Activated CD8-positive, alpha-beta memory T cell treated with anti-CD3 and anti-CD28 coated beads, Interleukin-2, amount 10 ng/mL, durations not matched to agents 7 days and 5 days (primary cell): Measurements from ENCODE around the gene IL17D. TPM values are rescaled to one million over a fixed set of nuclear protein-coding genes. Genes with fewer than 3 reads are reported as not detected.

Experiments
- ATAC-seq: fragments of 150-1000 bp; cut with Tn5 transposase; one replicate; pipeline ENCODE4 v1.10.0; 2021; ENCODE audit warnings: moderate library complexity
- CTCF ChIA-PET: fragments of 350-600 bp; sonication (Branson Sonifier 250); formaldehyde crosslinking; loops from one replicate; lab custom pipeline; 2021; ENCODE audit warnings: antibody characterized with exemption; lab: Charles Lee
- DNase-seq: peaks from one replicate; pipeline ENCODE4 v3.0.0-alpha.2; 2020
- H3K27ac Mint-ChIP-seq: one replicate; pipeline ENCODE4 v1.8.0; 2021; ENCODE audit warnings: mild to moderate bottlenecking, mixed read lengths
- H3K27me3 Mint-ChIP-seq: one replicate; pipeline ENCODE4 v1.8.0; 2021; ENCODE audit warnings: mixed read lengths
- H3K36me3 Mint-ChIP-seq: one replicate; pipeline ENCODE4 v1.8.0; 2021; ENCODE audit warnings: mild to moderate bottlenecking, mixed read lengths
- H3K4me1 Mint-ChIP-seq: one replicate; pipeline ENCODE4 v1.8.0; 2021; ENCODE audit warnings: mixed read lengths
- H3K4me3 Mint-ChIP-seq: one replicate; pipeline ENCODE4 v1.8.0; 2021; ENCODE audit warnings: mild to moderate bottlenecking, moderate library complexity, mixed read lengths
- H3K9me3 Mint-ChIP-seq: one replicate; pipeline ENCODE4 v1.8.0; 2022; ENCODE audit warnings: low read depth, mixed read lengths
- total RNA-seq, 2 experiments: library from RNA; stranded (reverse); gene quantifications; one replicate each; pipeline ENCODE4 v1.2.3, GENCODE V29; 2021

Gene IL17D
- total RNA-seq, 2 experiments from 2014 or later, result 0.15 to 0.37 TPM

GRCh38 chr13:20702530-20702914, 977 bp upstream of the IL17D start:
- peaks cover 30% of the 10 kb centered on the region for H3K27me3 Mint-ChIP-seq
- ATAC-seq (no peak), DNase-seq (no peak)
- peak overlapping the region; percentile 80 for H3K4me3 Mint-ChIP-seq
- H3K9me3 Mint-ChIP-seq, result no peaks in the 10 kb centered on the region
- H3K36me3 Mint-ChIP-seq, result no peaks in the 10 kb centered on the region
- H3K27ac Mint-ChIP-seq, result peak overlapping the region; percentile 56
- CTCF ChIA-PET, result interaction anchor here (0.6 to 2.5 kb wide), 6 partner anchors 9 to 206 kb away, joined by 3 to 7 read pairs (median 6); no protein-coding TSS in a partner anchor
- peaks cover 11% of the 10 kb centered on the region for H3K4me1 Mint-ChIP-seq

DNA sequence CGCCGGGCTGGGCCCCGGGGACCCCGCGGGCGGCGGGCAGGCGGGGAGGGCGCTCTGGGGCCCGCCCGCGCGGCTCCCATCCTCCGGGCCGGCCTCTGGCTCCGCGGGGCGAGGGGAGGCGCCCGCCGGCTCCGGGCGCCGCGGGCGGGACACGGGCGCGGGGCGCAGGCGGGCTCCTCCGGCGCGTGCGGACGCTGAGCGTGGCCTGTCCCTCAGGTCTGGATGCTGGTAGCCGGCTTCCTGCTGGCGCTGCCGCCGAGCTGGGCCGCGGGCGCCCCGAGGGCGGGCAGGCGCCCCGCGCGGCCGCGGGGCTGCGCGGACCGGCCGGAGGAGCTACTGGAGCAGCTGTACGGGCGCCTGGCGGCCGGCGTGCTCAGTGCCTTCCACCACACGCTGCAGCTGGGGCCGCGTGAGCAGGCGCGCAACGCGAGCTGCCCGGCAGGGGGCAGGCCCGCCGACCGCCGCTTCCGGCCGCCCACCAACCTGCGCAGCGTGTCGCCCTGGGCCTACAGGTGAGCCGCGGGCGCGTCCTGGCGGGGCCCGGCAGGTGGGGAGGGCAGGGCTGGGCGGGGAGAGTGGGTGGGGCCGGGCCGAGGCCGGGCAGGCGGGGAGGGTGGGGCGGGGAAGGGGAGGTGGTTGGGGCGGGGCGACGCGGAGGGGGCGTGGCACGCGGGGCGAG, 420 bp downstream of the IL17D start:
- Mint-ChIP-seq H3K4me3 (peak overlapping the region; percentile 60), H3K36me3 (no peaks in the 10 kb centered on the region), H3K27me3 (peaks cover 28% of the 10 kb centered on the region), H3K9me3 (no peaks in the 10 kb centered on the region), H3K27ac (no peak overlapping the region), H3K4me1 (peaks cover 11% of the 10 kb centered on the region)
- DNase-seq, result peak; percentile 81
- peak; percentile 91 for ATAC-seq
- CTCF ChIA-PET, result interaction anchor here (0.5 to 2.5 kb wide), 11 partner anchors 8 to 639 kb away, joined by 3 to 6 read pairs (median 4); no protein-coding TSS in a partner anchor

- Mint-ChIP-seq H3K4me3 (peak overlapping the region; percentile 60), H3K36me3 (no peaks in the 10 kb centered on the region), H3K27ac (no peak overlapping the region), H3K4me1 (peaks cover 11% of the 10 kb centered on the region), H3K27me3 (peaks cover 26% of the 10 kb centered on the region), H3K9me3 (no peaks in the 10 kb centered on the region)
- DNase-seq, result no peak
- CTCF ChIA-PET, result interaction anchor here (0.7 to 1.5 kb wide), 7 partner anchors 17 to 507 kb away, joined by 3 to 6 read pairs (median 4); no protein-coding TSS in a partner anchor
- ATAC-seq, result peak; percentile 2
Observed at GRCh38 chr13:20704459-20705069, 1.1 kb downstream of the IL17D start.

- no peak overlapping the region for H3K4me3 Mint-ChIP-seq
- CTCF ChIA-PET, result interaction anchor here (0.7 to 1.2 kb wide), 2 partner anchors 109 to 526 kb away, joined by 3 to 4 read pairs; no protein-coding TSS in a partner anchor
Observed at GRCh38 chr13:20706661-20707060, 3.2 kb downstream of the IL17D start.

DNA sequence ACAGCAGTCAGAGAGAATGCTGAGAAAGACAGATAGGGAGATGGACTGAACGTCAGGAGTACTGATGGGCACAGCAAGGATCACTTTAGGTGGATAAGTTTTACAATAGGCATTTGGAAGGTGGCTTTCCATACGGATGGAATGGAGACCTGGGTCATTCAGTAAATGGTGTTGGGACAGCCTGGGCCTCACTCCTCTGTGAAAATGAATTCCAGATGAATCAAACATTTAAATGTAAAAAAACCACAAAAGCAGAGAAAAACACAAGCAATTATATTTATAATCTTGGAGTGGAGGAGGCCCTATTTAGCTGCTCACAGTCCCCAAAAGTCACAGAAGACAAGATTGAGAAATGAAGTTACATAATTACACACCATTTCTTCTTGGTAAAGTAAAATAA, 4.7 kb downstream of the IL17D start:
- ATAC-seq (no peak), DNase-seq (no peak)
- CTCF ChIA-PET, result interaction anchor here (0.7 to 3.3 kb wide), 2 partner anchors 218 to 446 kb away, joined by 4 to 19 read pairs; no protein-coding TSS in a partner anchor
- Mint-ChIP-seq H3K4me1 (peaks cover 6% of the 10 kb centered on the region), H3K9me3 (no peaks in the 10 kb centered on the region), H3K4me3 (no peak overlapping the region), H3K27me3 (peaks cover 8% of the 10 kb centered on the region), H3K27ac (no peak overlapping the region), H3K36me3 (no peaks in the 10 kb centered on the region)

More at GRCh38 chr13:20706661-20707060, 3.2 kb downstream of the IL17D start:
- Mint-ChIP-seq H3K27ac (no peak overlapping the region), H3K9me3 (no peaks in the 10 kb centered on the region), H3K4me1 (peaks cover 11% of the 10 kb centered on the region), H3K27me3 (peaks cover 10% of the 10 kb centered on the region), H3K36me3 (no peaks in the 10 kb centered on the region)
- DNase-seq (no peak), ATAC-seq (no peak)

DNA sequence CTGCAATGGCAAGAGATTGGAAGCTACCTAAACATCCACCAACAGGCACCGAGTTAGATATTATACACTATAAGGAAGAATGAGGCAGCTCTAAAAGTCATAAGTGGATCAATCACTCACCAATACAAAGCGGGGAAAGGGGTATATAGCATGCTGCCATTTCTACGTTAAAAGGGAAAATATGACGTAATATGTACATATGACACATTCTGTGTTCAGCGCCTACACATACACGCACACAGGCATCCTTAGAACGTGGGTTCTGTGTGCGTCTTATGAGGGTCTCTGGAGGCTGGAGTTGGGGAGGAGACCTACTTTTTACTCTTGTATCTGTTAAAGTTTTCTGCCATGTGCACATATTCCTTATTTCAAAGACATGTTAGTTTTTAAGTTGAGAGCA, 5.9 kb downstream of the IL17D start:
- Mint-ChIP-seq H3K27me3 (peaks cover 19% of the 10 kb centered on the region), H3K4me3 (no peak overlapping the region), H3K27ac (no peak overlapping the region), H3K4me1 (peaks cover 7% of the 10 kb centered on the region), H3K36me3 (no peaks in the 10 kb centered on the region), H3K9me3 (no peaks in the 10 kb centered on the region)
- DNase-seq (no peak), ATAC-seq (no peak)
- CTCF ChIA-PET, result interaction anchor here (0.7 to 3.3 kb wide), 4 partner anchors 14 to 216 kb away, joined by 3 to 19 read pairs (median 4); no protein-coding TSS in a partner anchor

DNA sequence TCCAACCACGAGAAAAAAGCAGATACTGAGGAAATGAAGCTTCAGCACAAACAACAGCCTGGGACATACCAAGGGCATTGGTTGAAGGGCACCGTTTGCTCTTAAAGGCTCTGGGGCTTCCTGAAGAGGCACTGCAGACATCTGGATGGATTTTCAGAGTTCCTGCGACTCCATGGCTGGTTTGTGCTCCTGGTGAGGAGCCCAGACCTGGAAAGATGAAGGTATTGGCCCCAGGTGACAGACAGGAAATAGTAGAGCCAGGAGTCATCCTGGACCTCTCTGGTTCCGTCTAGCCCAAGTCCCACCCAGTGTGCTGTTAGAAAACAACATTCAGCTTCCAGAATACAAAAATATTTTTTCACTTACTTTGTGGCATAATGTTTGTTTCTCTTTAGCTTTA, 6.3 kb downstream of the IL17D start:
- Mint-ChIP-seq H3K9me3 (no peaks in the 10 kb centered on the region), H3K36me3 (no peaks in the 10 kb centered on the region), H3K27ac (no peak overlapping the region), H3K4me1 (peaks cover 7% of the 10 kb centered on the region), H3K27me3 (peaks cover 22% of the 10 kb centered on the region), H3K4me3 (no peak overlapping the region)
- CTCF ChIA-PET, result interaction anchor here (0.7 to 3.3 kb wide), 7 partner anchors 13 to 217 kb away, joined by 3 to 19 read pairs (median 3); no protein-coding TSS in a partner anchor
- DNase-seq, result no peak
- no peak for ATAC-seq

DNA sequence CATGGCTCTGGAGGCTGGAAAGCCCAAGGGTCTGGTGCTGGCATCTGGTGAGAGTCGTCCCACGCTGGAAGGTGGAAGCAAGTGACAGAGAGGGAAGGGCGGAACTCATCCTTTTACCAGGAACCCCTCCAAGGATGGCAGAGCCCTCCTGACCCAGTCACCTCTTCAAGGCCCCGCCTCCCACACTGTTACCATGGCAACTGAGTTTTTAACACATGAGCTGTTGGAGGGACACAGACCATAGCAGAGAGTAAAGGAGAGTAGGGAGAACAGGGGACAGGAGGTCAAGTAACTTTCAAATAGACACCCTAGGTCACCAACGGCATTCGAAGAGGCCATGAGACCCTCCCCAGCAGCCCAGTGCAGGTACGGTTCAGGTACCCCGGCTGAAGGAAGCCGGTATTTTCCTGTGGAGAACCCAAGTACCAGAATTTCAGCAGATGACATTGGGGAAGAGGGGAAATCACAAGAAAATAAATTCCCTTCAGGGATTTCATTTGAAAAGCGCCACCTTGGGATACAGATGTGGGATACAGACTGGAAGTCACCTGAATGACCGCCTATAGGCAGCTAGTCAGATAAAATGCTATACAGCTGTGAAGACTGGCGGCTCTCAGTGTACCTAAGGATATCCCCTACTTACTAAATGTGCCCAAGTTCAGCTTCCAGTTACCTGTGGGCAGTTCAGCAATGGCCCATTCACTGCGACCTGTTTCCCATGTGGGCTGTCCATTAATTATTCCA, 8.0 kb downstream of the IL17D start:
- H3K4me3 Mint-ChIP-seq, result no peak overlapping the region
- peaks cover 7% of the 10 kb centered on the region for H3K4me1 Mint-ChIP-seq
- DNase-seq (no peak), ATAC-seq (no peak)
- CTCF ChIA-PET, result interaction anchor here (0.6 to 2.0 kb wide), 12 partner anchors 9 to 514 kb away, joined by 3 to 9 read pairs (median 3); partner anchors contain the start of genes EEF1AKMT1, IL17D and XPO4
- peaks cover 21% of the 10 kb centered on the region for H3K27me3 Mint-ChIP-seq
- H3K36me3 Mint-ChIP-seq, result no peaks in the 10 kb centered on the region
- no peaks in the 10 kb centered on the region for H3K9me3 Mint-ChIP-seq
- no peak overlapping the region for H3K27ac Mint-ChIP-seq

- CTCF ChIA-PET, result interaction anchor here (0.7 to 1.7 kb wide), 5 partner anchors 10 to 116 kb away, joined by 3 to 9 read pairs (median 3); no protein-coding TSS in a partner anchor
- Mint-ChIP-seq H3K36me3 (no peaks in the 10 kb centered on the region), H3K9me3 (no peaks in the 10 kb centered on the region), H3K27me3 (peaks cover 21% of the 10 kb centered on the region), H3K4me1 (peaks cover 7% of the 10 kb centered on the region), H3K27ac (no peak overlapping the region), H3K4me3 (no peak overlapping the region)
- DNase-seq (no peak), ATAC-seq (no peak)
Observed at GRCh38 chr13:20713014-20713376, 9.5 kb downstream of the IL17D start.

GRCh38 chr13:20713751-20714150, 10.3 kb downstream of the IL17D start:
- DNase-seq (no peak), ATAC-seq (no peak)
- no peak overlapping the region for H3K27ac Mint-ChIP-seq

DNA sequence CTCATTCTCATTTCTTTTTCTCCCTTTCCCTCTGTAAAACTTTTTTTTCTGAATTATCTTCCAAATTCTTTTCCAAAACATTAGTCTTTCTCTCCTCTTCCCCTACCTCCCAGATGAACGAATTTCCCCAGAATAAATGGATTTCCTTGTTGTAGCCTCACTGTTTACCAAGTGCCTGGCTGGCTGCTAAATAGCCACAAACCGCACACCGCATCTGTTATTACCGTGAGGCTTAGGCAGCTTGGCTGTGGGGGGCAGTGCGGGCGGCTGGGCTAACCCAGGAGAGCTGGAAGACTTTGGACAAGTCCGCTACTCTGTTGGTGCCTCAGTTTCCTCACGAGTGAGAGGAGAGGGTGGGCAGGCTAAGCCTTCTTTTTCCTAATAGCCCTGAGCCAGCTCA, 10.7 kb downstream of the IL17D start:
- H3K36me3 Mint-ChIP-seq, result no peaks in the 10 kb centered on the region
- H3K27ac Mint-ChIP-seq, result no peak overlapping the region
- no peaks in the 10 kb centered on the region for H3K9me3 Mint-ChIP-seq
- CTCF ChIA-PET, result interaction anchor here (0.9 to 2.1 kb wide), 3 partner anchors 9 to 211 kb away, joined by 3 to 12 read pairs (median 9); no protein-coding TSS in a partner anchor
- no peak overlapping the region for H3K4me3 Mint-ChIP-seq
- H3K4me1 Mint-ChIP-seq, result peaks cover 7% of the 10 kb centered on the region
- DNase-seq (no peak), ATAC-seq (no peak)
- H3K27me3 Mint-ChIP-seq, result peaks cover 21% of the 10 kb centered on the region

More at GRCh38 chr13:20713751-20714150, 10.3 kb downstream of the IL17D start:
- Mint-ChIP-seq H3K27me3 (peaks cover 21% of the 10 kb centered on the region), H3K4me1 (peaks cover 7% of the 10 kb centered on the region), H3K9me3 (no peaks in the 10 kb centered on the region), H3K36me3 (no peaks in the 10 kb centered on the region), H3K4me3 (no peak overlapping the region)
- CTCF ChIA-PET, result interaction anchor here (0.7 to 2.1 kb wide), 6 partner anchors 10 to 211 kb away, joined by 3 to 12 read pairs (median 4); no protein-coding TSS in a partner anchor

- CTCF ChIA-PET, result interaction anchor here (0.9 to 2.1 kb wide), 3 partner anchors 9 to 210 kb away, joined by 3 to 12 read pairs (median 4); no protein-coding TSS in a partner anchor
- ATAC-seq (no peak), DNase-seq (no peak)
- H3K4me3 Mint-ChIP-seq, result no peak overlapping the region
- no peaks in the 10 kb centered on the region for H3K36me3 Mint-ChIP-seq
- peaks cover 7% of the 10 kb centered on the region for H3K4me1 Mint-ChIP-seq
- H3K9me3 Mint-ChIP-seq, result no peaks in the 10 kb centered on the region
- H3K27ac Mint-ChIP-seq, result no peak overlapping the region
- peaks cover 21% of the 10 kb centered on the region for H3K27me3 Mint-ChIP-seq
Observed at GRCh38 chr13:20714563-20715329, 11.2 kb downstream of the IL17D start.
